Gastrocnemius medialis (tissue), 4 donors: ENCODE measurements around the gene SMC1A.

Experiments
- POLR2A ChIP-seq, 2 donors: fragments of 450-650 bp; IDR thresholded peaks; one replicate each; pipeline ENCODE4 v1.6.1; 2017; ENCODE audit warnings: antibody characterized with exemption in 2 of 2, mild to moderate bottlenecking in 2 of 2, moderate library complexity in 2 of 2
- TF ChIP-seq, protein P1 (sequence below), 5 experiments: fragments of 450-650 bp in 3 of 5; fragments of 200-600 bp in 2 of 5; sonication (generic) in 2 of 5; IDR thresholded peaks in 4 of 5; conservative IDR thresholded peaks in 1 of 5; 1 replicate in 4 of 5; 2 replicates in 1 of 5; pipeline ENCODE4 v1.5.1; 2016 to 2019; ENCODE audit warnings: antibody characterized with exemption in 5 of 5, mild to moderate bottlenecking in 3 of 5, moderate library complexity in 3 of 5

DNA sequence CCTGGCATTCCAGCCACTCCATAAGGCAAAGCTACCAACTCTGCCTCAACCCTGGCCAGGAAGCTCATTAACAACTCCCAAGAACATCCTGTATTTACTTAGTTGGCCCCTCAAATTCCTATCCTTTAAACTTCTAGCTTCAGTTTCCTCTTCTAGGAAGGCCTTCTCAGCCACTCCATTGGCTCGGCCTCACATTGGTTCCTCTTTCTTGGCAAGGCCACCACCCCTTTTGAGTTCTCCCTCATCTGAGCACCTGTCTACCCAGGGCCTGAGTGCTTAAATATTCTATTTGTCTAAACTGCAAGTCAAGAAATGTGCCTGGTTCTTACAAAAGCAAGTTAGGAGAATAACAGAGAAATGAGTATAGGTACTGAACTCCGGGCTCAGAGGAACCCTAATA, 10.0 kb downstream of the SMC1A start:
- no peak for TF ChIP-seq POLR2A (IDR thresholded peaks at IDR 0.05)
- TF ChIP-seq, protein P1, sequence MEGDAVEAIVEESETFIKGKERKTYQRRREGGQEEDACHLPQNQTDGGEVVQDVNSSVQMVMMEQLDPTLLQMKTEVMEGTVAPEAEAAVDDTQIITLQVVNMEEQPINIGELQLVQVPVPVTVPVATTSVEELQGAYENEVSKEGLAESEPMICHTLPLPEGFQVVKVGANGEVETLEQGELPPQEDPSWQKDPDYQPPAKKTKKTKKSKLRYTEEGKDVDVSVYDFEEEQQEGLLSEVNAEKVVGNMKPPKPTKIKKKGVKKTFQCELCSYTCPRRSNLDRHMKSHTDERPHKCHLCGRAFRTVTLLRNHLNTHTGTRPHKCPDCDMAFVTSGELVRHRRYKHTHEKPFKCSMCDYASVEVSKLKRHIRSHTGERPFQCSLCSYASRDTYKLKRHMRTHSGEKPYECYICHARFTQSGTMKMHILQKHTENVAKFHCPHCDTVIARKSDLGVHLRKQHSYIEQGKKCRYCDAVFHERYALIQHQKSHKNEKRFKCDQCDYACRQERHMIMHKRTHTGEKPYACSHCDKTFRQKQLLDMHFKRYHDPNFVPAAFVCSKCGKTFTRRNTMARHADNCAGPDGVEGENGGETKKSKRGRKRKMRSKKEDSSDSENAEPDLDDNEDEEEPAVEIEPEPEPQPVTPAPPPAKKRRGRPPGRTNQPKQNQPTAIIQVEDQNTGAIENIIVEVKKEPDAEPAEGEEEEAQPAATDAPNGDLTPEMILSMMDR (IDR thresholded peaks at IDR 0.05 in 4 of 5, conservative IDR thresholded peaks at IDR 0.05 in 1 of 5): no peak
